GM21447 (cell line): ENCODE data around the gene DLG2.

ENCODE experiments used
- ATAC-seq: cut with Tn5 transposase; IDR thresholded peaks from one replicate; pipeline ENCODE4 v1.9.1; 2021; ENCODE audit not compliant: unreplicated experiment

The DLG2 gene

DNA sequence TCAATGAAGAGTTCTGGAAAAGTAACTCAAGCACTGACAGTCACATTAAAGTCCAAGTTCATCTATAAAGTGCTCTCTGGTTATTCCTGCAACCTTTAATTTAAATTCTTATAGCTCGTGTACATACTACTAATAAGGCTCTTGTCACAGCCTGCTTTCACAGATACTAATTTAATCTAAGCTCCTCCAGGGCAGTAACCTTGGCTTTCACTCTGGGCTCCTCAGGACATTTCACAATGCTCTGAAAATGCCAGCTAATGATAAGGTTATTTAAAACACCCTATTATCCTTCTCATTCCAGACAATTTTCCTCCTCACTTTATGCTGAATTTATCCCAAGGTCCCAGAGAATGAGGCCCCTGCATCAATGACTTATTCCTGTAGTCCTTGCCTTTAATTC, 2098.3 kb downstream of the DLG2 start:
- no peak for ATAC-seq

- no peak for ATAC-seq
These were observed 2098.9 kb downstream of the DLG2 start for GRCh38 chr11:83528225-83528624.

DNA sequence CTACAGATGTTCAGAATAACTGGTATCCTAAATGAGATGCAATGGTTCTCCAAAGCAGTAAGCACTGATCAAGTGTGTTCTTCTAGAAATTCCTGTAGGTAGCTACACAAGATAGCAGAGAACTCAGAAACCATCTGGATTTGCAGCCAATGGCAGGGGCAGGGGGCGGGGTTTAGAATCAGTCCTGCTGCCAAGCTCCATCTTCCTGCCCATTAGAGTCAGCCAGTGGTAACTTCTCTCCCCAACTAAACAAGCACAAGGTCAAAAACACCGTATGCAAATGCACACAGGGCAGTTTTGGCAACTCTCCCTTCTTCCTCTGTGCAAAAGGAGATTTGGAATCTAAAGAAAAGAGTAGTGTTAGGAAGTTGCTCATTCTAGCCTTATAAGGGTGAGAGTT, 2103.5 kb downstream of the DLG2 start:
- no peak for ATAC-seq

DNA sequence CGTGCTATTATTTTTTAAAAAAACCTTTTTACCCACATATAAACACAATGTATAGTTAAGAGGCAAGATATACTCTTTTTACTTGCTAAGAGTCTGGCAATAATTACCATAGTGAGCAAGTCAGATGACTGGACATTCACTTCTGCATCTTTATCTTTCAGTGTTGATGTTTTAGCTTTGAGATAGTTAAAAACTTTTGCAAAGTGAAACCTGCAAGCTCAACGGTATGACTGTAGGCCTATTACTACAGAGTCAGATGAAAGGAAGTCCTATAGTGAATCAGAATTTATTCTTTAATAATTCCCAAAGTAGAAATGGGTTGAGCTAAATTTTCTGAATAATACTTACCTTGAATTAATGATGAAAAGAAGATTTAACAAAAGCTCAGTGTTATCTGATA, 2104.2 kb downstream of the DLG2 start:
- ATAC-seq: no peak

DNA sequence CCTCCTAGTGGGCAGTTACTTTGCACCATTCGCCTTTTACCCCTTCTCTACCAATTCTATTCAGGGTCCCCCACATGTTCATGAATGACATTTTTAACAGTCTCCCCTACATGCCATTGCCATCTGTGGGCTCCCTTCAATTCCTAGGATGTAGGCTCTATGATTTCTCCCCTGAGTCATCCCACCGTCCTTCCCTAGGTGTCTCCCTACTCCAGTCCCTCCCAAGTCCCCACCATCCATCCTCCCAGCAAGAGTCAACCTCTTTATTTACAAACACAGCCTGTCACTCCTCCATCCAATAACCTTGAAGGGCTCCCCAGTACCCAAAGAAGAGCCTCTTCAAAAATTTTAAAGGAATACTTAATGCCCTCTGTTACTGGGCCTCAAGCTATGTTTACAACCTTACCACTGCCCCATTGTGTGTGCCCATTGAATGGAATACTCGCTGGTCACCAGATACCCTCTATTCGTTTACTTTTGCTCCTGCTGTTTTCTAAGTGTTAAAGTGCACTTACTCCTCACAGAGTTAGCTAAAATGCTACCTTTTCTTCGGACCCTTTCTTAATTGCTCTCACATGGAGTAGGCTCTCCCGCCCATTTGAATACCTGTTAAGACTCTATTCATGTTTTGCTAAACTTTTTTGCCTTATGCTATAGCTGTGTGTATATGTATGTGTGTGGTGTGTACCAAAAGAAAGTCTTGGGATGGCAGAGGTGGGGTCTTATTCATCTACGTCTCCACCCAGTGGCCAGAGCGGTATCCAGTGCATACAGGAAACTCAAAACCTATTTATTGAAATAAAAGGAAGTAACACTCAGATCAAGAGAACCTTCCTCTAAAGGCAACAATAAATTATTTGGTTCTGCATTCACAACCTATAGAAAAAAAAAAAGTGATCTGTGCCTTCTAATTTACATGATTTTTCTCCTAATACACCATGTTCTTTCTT, 2105.2 kb downstream of the DLG2 start:
- ATAC-seq: no peak

- no peak for ATAC-seq
These were observed 2106.3 kb downstream of the DLG2 start for GRCh38 chr11:83520849-83521248.

GRCh38 chr11:83511646-83512045, 2115.5 kb downstream of the DLG2 start:
- ATAC-seq: no peak

- ATAC-seq: no peak
These were observed 2116.3 kb downstream of the DLG2 start for GRCh38 chr11:83510530-83511460.

- no peak for ATAC-seq
These were observed 2118.3 kb downstream of the DLG2 start for GRCh38 chr11:83508804-83509203.

- ATAC-seq: no peak
These were observed 2125.1 kb downstream of the DLG2 start for GRCh38 chr11:83502041-83502440.

DNA sequence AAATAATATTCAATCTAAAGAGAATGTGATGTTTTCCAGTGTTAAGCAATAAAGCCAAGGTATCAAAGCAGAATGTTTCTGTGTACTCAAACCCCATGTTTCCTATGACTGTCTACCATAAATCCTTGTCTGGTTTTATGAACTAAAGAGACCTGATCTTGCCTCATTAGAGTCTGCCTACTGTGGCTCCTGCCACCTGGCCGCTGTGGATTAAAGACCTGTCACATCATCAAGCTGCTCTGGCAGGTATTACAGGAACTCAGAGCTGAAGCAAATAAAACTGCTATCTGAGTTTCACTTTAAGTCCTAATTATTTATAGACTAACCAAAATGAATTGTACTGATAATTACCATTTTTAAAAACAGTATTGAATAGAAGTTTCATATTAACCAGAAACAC, 2133.2 kb downstream of the DLG2 start:
- no peak for ATAC-seq

DNA sequence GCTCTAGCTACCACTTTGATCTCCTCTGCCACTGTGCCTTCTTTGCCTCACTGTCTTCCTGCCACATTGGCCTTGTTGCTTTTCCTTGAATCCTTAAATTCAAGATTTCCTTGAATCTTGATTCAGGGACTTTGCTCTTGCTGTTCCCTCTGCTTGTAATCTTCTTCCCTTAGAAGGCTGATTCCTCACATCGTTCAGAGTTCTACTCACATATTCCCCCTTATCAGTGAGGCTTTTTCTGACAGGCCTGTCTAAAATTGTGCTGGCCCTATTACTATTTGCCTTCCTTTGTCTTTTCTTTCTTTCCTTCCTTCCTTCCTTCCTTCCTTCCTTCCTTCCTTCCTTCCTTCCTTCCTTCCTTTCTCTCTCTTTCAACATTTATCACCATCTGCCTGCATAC, 2134.1 kb downstream of the DLG2 start:
- ATAC-seq: no peak

DNA sequence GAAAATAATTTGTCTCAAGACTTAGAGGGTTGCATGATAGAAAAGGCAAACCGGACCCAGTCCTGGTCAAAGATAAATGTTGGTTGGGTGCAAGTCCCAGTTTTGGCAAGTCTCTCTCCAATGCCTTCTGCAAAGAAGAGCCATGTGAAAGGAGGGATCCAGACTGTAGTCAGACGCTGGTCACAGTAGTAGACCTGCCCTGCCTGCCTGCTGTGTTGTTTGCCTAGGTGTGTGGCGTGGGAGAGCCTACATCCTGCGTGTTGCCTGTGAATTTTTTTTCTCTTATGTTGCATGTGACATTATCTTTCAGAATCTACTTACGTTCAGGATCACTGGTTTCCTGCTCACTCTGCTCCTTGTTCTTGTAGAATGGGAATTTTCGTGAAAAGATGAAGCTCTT, 2143.3 kb downstream of the DLG2 start:
- ATAC-seq: no peak

DNA sequence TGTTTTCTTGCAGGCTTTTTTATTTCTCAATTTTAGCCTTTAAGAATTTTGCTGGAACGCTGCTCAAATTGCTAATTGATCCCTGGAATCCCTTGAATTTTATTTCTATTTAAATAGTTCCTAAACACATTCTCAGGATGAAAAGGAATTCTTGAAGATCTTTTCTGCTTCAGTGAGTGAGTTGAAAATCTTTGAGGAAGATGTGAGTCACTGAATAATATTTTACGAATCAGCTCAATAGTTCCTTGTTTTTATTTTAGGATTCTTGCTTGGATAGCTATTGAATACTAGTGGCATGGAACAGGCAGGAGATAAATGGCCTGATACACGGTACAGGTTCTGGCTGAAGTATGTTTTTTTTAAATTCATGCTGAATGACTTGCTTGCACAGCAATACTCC, 2146.3 kb downstream of the DLG2 start:
- no peak for ATAC-seq

DNA sequence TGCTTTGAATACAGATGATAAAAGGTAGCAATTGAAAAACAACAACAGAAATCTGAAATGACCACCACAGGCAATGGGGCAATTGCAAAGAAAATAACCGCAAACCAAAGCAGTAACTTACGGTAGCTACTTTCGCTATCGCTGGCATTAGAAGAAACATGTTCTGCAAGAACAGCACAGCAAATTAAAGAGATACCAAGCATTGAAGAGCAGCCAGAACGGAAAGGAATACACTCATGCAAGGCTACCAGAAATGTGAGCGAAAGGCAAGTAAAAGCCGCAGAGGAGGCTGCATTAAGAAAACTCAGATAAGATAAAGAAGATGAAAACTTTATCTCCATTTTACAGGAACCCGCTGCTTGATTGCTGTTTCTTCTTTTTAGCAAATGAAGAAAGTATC, 2146.9 kb downstream of the DLG2 start:
- ATAC-seq: no peak

- ATAC-seq: no peak
These were observed 2149.4 kb downstream of the DLG2 start for GRCh38 chr11:83477772-83478171.

DNA sequence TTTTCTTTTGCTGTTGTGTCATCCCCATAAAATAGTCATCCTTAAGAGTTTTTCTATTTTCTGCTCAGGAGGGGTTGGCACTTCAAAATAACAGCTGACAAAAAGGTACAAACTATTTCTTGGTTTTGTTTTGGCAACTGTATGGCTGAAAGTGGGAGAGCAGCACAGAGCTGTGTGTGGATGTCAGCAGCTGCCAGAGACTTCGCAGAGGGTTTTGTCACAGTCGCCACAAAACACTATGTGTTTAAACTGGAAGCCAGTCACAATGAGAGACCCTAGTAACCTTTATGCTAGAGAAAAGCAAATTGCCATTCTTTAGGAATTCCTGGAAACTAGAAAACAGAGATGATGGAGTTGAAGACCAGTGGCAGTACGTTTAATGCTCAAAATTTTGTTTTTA, 2151.4 kb downstream of the DLG2 start:
- no peak for ATAC-seq

DNA sequence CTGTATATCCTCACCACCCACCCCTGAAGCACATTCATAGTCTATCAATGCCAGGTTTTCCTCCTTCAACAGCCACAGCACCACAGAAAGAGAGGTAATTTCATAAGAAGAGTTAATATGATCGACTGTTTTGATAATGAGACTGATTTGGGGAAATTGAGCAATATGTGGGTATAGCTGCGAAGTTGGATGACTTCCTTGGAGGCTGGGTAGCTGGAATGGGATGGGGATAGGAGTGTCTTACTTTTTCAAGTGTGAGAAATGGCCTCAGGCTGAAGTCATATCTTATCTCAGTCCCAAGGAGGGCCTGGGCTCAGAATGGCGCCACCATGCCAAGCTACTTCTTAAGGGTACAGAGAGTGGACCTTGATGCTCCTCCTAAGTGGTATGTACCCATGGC, 2153.4 kb downstream of the DLG2 start:
- ATAC-seq: no peak

- no peak for ATAC-seq
These were observed 2154.3 kb downstream of the DLG2 start for GRCh38 chr11:83472806-83473205.

DNA sequence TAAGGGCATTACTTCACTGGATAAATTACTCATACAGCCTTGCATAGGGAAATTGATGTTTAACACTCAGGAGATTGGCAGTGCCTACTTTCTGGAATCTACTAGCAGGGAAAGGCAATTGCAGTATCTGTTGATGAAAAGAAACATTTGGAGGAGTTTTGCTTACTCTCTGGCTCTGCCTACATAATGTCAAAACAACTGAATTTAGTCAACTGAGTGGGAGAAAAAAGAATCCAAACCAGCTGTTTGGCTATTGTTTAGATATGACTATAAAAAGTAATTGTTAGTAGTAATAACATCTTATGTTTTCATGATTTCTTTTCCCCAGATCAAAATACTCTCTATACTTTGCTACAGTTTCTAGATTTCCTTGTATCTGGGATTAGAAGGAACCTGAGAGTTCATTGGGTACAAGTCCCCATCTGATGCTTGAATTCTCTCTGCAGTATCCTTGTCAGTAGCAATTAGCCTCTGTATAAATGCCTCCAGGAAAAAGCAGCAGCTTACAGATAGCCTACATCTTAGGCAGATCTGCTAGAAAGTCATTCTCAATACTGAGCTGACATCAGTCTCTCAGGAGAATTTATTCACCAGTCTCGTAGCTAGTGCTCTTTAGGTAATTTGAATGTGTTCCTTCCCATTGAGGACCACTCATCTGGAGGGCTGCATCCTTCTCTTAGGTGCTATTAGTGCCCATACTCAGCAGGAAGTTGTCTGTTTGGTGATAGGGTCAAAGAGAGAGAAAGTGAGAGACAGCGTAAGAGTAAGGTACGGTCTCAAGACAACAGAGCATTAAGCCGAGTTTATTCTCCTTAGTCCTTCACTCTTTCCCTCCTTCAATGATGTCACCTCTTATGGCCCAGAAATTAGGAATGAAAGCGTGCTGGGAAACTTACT, 2155.1 kb downstream of the DLG2 start:
- ATAC-seq: no peak

DNA sequence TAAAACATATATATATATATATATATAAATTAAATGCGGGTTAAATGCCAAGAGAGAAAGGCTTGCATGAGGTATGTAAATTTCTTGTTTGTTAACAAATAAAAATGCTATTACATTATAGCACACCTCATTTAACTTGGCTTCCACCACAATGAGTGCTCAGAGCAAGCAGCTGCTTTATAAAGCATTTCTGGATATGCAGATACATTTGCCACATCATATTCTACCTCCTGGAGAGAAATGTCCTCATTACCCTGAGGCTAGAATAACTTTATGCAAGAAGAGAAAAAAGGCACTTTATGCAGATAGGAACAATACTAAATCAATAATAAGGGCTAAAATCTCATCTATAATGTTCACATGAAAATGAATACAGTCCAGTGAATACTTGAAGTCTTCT, 2159.3 kb downstream of the DLG2 start:
- ATAC-seq: no peak
